ENCODE results near the gene PTPRR.

Gene PTPRR

GRCh38 chr12:70787612-70788011 lies 132.9 kb downstream of the PTPRR start:
- no peak for DNase-seq

DNA sequence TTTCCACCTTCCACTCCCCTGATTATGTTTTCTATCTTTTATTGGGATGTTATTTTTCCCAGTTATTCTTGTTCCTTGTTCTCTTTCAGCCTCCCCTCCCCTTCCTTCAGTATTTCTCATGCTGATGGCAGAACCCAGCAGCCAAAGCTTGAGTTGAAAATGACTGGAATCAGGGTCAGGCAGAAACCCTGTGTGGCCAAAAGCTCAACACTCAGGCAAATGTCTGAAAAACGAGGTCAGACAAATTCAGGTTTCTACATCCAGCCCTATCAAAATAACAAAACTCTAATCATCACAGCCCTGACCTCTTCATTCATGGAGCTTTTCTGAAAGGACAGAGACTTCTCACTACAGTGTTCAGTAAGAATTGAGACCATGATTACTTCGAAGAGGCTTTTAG lies 134.6 kb downstream of the PTPRR start:
- no peak for DNase-seq

DNA sequence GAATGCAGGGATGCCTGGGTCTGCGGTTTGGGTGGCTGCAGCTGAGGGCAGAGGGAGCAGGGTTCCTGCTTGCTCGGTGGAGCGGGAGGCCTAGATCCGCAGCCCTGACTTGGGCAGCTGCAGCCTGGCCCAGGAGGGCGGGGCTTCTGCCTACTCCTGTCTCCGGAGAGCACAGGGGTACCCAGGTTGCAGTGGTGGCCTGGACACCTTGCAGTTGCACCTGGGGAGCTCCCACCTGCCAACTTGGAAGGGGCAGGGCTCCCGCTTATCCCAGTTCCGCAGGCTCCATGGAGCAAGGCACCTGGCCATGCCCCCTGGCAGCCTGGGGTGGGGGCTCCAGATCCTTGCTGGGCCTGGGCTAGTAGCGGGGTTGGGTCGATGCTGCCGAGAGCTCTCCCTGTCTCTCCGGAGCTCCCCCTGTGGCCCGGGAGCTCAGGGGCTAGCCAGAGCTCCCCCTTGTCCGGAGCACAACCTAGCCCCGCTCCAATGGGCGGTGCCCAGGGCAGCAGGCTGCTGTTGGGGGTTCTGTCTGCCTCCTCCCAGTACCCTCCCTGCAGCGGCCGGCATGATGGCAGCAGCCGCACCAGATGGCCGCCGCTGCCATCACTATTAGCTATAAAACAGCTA lies 136.4 kb downstream of the PTPRR start:
- no peak for DNase-seq

GRCh38 chr12:70783455-70783854 lies 137.1 kb downstream of the PTPRR start:
- no peak for DNase-seq

GRCh38 chr12:70779250-70779649 lies 141.3 kb downstream of the PTPRR start:
- no peak for DNase-seq

GRCh38 chr12:70774055-70774454 lies 146.5 kb downstream of the PTPRR start:
- no peak for DNase-seq

DNA sequence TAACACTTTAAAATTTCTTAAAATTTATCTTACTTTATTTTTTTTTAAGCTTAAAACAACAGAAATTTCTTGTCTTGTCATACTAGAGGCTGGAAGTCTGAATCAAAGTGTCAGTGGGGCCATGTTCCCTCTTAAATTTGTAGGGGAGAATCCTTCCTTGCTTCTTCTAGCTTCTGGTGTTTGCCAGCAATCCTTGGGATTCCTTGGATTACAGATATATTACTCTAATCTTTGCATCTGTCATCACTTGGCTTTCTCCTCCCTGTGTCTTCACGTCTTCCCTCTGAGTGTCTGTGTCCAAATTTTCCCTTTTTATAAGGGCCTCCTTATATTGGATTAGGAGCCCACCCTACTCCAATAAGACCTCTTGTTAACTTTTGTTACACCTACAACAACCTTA lies 147.7 kb downstream of the PTPRR start:
- DNase-seq = no peak

- no peak for DNase-seq
Observed at GRCh38 chr12:70771581-70771980, 149.0 kb downstream of the PTPRR start.

DNA sequence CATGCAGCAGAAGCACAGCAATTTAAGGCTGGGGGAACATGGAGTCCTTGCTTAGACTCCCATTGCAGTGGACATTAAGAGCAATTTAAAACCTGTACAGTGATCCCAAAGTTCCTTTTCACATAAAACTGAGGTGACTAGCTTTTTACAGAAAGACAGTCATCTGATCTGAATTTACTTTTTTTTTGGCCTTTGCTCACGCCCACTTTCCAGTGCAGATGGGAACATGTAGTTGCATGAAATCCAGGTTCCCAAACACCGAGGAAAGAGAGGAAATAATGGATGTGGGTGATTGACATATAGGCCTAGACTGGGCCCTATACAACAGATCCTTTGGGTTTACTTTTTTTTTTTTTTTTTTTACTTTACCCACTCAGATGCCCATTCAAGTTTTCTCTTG lies 156.9 kb downstream of the PTPRR start:
- DNase-seq = no peak

DNA sequence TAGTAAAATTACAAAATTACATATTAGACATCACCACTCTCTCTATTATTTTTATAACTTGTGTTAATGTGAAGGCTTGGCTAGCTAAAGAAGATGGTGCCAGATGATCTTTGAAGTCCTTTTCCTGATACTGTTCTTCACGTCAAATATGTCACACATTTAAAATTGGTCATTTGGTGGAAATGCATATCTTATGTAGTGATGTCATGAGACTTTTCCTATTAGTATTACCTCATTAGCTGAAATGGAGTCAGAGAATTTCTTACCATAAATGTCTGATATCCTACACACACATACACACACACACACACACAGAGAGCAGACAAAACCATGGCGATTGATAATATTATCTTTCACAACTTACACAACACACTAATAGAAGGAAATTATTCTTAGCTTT lies 158.5 kb downstream of the PTPRR start:
- no peak for DNase-seq

DNA sequence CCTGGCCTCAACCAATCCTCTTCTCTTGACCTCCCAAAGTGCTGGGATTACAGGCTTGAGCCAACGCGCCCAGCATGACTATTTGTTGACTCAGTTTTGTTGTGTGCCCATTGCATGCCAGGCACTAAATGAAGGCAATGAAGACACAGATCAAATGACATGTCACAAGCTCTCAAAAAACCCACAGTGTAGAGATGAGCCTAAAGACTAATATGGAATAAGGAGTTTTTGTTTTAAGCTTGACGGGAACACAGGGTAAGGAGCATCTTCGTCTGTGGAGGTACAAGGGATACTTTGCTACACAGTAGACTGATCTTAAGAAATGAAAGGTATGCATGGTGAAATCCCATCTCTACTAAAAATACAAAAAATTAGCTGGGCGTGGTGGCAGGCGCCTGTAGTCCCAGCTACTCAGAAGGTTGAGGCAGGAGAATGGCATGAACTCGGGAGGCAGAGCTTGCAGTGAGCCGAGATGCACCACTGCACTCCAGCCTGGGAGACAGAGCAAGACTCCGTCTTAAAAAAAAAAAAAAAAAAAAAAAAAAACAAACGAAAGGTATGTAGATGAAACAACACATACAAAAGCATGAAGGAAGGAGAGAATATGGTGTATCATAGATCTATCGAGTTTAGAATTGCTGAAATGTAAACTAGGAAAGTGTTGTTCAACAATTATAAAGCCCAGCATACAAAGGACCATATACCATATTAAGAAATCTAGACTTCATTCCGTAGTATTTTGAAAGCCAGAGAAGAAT lies 161.2 kb downstream of the PTPRR start:
- no peak for DNase-seq

DNA sequence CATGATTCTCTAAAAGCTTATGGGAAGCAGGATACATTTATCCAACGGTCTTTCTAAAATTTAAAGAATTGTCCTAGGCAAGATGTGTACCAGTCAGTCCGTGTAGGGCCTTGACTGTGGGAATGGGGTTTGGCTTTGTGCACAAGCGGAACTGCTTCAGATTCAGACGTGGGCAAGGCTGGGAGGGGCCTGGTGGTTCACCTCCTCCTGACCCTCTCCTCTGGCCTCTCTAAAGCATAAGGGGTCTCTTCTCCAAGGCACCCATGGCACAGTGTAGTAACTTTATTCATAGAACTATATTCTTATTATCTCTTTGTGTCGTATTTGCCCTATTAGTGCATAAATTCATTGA lies 162.1 kb downstream of the PTPRR start:
- DNase-seq = no peak

GRCh38 chr12:70757830-70758493 lies 162.6 kb downstream of the PTPRR start:
- no peak for DNase-seq

DNA sequence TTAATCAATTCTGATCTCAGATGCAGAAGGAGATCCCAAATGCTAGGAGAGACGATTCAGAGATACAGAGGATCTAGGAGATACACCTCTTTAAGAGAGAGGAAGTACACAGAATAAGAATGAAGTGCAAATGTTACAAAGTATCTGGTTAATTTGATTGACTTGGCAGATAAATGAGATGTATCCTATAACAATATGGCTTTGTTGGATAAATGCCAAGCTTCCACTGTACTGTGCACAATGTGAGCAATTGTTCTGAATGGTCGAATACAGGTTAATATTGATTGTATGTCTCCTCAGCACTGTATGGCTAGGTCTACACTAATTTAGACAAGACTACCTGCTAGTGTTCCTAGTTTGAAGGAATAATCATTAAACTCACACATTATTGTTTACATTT lies 163.7 kb downstream of the PTPRR start:
- no peak for DNase-seq

DNA sequence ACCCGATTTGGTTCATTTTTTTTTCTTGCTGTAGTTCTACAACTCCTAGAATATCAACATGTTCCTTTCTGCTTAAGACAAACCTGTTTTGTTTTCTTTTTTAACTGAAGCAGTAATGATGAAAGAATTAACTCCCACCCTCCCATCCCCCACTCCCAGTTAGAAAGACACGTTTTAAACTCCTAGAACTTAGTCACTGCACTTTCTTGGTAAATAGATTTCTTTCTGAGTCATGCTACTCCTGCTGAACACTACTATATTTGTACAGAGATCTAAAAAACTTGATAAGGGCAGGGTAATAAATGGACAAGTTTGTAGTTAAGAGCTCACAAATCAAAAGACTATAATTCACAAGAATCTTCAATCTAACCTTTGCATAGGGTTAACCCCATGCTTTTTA lies 164.4 kb downstream of the PTPRR start:
- DNase-seq = no peak

GRCh38 chr12:70754330-70754741 lies 166.2 kb downstream of the PTPRR start:
- no peak for DNase-seq

DNA sequence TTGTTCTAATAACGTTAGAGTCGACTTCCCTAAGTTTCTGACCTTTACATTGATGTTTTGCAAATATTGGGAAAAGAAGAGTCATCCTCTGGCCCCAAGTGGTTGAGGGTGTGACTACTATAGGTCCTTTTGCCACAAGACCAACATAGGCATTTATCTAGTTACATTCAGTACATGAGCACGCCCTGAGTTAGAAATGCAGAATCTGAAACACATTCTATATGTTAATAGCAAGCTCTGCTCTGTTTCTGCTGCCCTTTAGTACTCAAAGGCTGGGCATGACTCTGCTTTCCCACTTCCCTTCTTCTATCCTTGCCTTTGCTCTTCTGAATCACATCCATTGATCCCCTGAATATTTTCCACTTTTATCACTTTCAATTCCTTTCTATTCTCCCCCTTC lies 168.2 kb downstream of the PTPRR start:
- DNase-seq = no peak

GRCh38 chr12:70749931-70750330 lies 170.6 kb downstream of the PTPRR start:
- DNase-seq = no peak

- DNase-seq = no peak
Observed at GRCh38 chr12:70748809-70749208, 171.7 kb downstream of the PTPRR start.

- no peak for DNase-seq
Observed at GRCh38 chr12:70747445-70748260, 172.9 kb downstream of the PTPRR start.

GRCh38 chr12:70745048-70745447 lies 175.5 kb downstream of the PTPRR start:
- DNase-seq = no peak

DNA sequence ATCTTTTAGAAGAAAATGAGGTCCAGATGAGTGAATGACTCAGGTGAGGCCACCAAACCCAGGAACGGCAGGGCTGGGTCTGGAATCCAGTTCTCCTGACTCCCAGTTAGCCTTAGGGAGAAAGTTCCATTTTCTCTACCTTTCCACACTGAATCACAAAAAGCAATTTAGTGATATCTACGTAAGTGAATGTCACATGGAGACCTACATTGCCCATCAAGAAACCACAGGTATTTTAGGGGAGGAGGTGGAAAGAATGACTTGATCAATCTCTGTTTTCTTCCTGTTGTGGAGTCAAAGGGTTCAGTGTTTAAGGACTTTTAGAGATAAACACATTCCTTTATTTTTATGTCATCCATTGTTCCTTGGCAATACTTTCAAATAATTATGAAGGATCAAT lies 176.4 kb downstream of the PTPRR start:
- DNase-seq = no peak

GRCh38 chr12:70741256-70741655 lies 179.3 kb downstream of the PTPRR start:
- no peak for DNase-seq

Data from effector CD4-positive, alpha-beta T cell (primary cell).